Prostate gland (tissue), 2 donors: ENCODE measurements around the gene ADAM22.

Source experiments
- POLR2A ChIP-seq: fragments of 450-650 bp; IDR thresholded peaks from one replicate; pipeline ENCODE4 v1.6.1; 2016; ENCODE audit warnings: antibody characterized with exemption, mild to moderate bottlenecking
- POLR2AphosphoS5 ChIP-seq: sonication (generic); formaldehyde crosslinking; IDR thresholded peaks from one replicate; pipeline ENCODE4 v1.6.1; 2017; ENCODE audit warnings: antibody characterized with exemption
- TF ChIP-seq, protein P1 (sequence below), 4 experiments: fragments of 200-600 bp in 2 of 4; fragments of 450-650 bp in 2 of 4; sonication (generic) in 2 of 4; IDR thresholded peaks; 1 replicate in 3 of 4; 2 replicates in 1 of 4; pipeline ENCODE4 v1.5.1; 2016 to 2019; ENCODE audit warnings: antibody characterized with exemption in 4 of 4, mild to moderate bottlenecking in 2 of 4, moderate library complexity in 2 of 4

DNA sequence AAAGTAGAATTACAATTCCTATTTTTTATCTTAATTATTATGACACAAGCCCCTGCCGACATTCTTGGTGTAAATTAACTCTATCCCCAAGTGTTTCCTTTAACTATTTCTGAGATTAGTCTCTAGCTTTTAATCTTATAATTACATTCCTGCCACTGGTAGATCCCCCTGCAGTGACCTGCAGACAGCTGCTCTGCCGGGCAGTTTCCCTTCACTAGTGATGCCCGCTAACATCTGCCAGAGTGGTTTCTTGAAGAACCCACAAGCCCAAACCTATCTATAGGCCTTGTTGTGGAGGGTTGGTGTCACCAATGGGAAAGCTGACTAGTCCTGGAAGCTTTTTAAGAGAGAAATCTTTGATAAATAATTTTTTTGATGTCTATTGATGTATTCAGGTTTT is 50.0 kb downstream of the ADAM22 start:
- TF ChIP-seq POLR2A: no peak
- TF ChIP-seq, protein P1, sequence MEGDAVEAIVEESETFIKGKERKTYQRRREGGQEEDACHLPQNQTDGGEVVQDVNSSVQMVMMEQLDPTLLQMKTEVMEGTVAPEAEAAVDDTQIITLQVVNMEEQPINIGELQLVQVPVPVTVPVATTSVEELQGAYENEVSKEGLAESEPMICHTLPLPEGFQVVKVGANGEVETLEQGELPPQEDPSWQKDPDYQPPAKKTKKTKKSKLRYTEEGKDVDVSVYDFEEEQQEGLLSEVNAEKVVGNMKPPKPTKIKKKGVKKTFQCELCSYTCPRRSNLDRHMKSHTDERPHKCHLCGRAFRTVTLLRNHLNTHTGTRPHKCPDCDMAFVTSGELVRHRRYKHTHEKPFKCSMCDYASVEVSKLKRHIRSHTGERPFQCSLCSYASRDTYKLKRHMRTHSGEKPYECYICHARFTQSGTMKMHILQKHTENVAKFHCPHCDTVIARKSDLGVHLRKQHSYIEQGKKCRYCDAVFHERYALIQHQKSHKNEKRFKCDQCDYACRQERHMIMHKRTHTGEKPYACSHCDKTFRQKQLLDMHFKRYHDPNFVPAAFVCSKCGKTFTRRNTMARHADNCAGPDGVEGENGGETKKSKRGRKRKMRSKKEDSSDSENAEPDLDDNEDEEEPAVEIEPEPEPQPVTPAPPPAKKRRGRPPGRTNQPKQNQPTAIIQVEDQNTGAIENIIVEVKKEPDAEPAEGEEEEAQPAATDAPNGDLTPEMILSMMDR (IDR thresholded peaks at IDR 0.05): no peak
- TF ChIP-seq POLR2AphosphoS5: no peak
